ENCODE results near the gene SCN2A.

GRCh38 chr2:165214093-165214492, 25.1 kb upstream of the SCN2A start:
- TF ChIP-seq CTCF (IDR thresholded peaks at IDR 0.05) (no peak), POLR2A (IDR thresholded peaks at IDR 0.05) (no peak), EP300 (IDR thresholded peaks at IDR 0.05) (no peak), POLR2AphosphoS5 (IDR thresholded peaks at IDR 0.05) (no peak)
